Measurements from ENCODE around the gene PRDM7. TPM values are rescaled to one million over a fixed set of nuclear protein-coding genes. Genes with fewer than 3 reads are reported as not detected.

The PRDM7 gene
- total and polyA plus RNA-seq, 2 donors (not counting 1 experiment from before 2014, with no cell fraction given), result not detected

GRCh38 chr16:90031186-90031930 is 45.8 kb downstream of the PRDM7 start:
- CTCF ChIA-PET, result interaction anchor here (1.2 kb wide), 1 partner anchor 312 kb away, joined by 3 read pairs; no protein-coding TSS in a partner anchor
- intact Hi-C loops (cut with micrococcal nuclease), result no loop called here

More at GRCh38 chr16:90031186-90031930, 45.8 kb downstream of the PRDM7 start:
- no peak overlapping the region for H3K4me3 ChIP-seq (ENCODE audit: control extremely low read depth in 1 of 5, extremely low read depth in 1 of 5, insufficient read depth in 1 of 5, low read depth in 2 of 5, low read length in 4 of 5)
- H3K4me2 ChIP-seq (replicated peaks; ENCODE audit: low read depth, low read length, poor library complexity, severe bottlenecking), result no peak overlapping the region
- H4K20me1 ChIP-seq (ENCODE audit: control insufficient read depth, insufficient read depth, low read length, poor library complexity, severe bottlenecking), result no peaks in the 10 kb centered on the region
- H3K9ac ChIP-seq (ENCODE audit: low read length), result no peak overlapping the region
- no peaks in the 10 kb centered on the region for H3K27me3 ChIP-seq (replicated peaks in 1 of 4; ENCODE audit: control extremely low read depth in 1 of 4, control insufficient read depth in 3 of 4, insufficient read depth in 4 of 4, low read length in 3 of 4)
- ATAC-seq (ENCODE audit: low read depth) (no peak), DNase-seq (no peak)
- no peak overlapping the region for H3K27ac Mint-ChIP-seq
- H3K79me2 ChIP-seq (ENCODE audit: control insufficient read depth, insufficient read depth, low read length), result no peaks in the 10 kb centered on the region
- peaks cover under 1 to 1% of the 10 kb centered on the region in 2 donors for H3K4me1 ChIP-seq (ENCODE audit: control insufficient read depth in 2 of 2, insufficient read depth in 2 of 2, low read length in 2 of 2)
- H3K9me3 Mint-ChIP-seq (ENCODE audit: insufficient read depth), result no peaks in the 10 kb centered on the region
- no peaks in the 10 kb centered on the region for H3K9me3 ChIP-seq (ENCODE audit: control extremely low read depth in 1 of 3, control insufficient read depth in 2 of 3, insufficient read depth in 1 of 3, low read length in 2 of 3)
- TF ChIP-seq EZH2 (IDR thresholded peaks at IDR 0.05; ENCODE audit: borderline replicate concordance, insufficient read depth, low read depth, low read length, poor library complexity, severe bottlenecking) (no peak), CTCF (IDR thresholded peaks at IDR 0.05) (no peak)
- peaks cover 0 to 4% of the 10 kb centered on the region in 2 experiments for H3K36me3 ChIP-seq (replicated peaks in 1 of 2; ENCODE audit: control extremely low read depth in 1 of 2, control insufficient read depth in 1 of 2, extremely low read depth in 1 of 2, insufficient read depth in 2 of 2, low read length in 1 of 2)
- H3K27me3 Mint-ChIP-seq, result no peaks in the 10 kb centered on the region
- H3K27ac ChIP-seq (ENCODE audit: low read length in 2 of 2), result no peak overlapping the region
- no peak overlapping the region for H3K4me3 Mint-ChIP-seq
- no peak overlapping the region for H2AFZ ChIP-seq (ENCODE audit: insufficient read depth, low read depth, low read length, poor library complexity, severe bottlenecking)
- H3K4me1 Mint-ChIP-seq, result peaks cover 1% of the 10 kb centered on the region
- POLR2A ChIA-PET, result no interaction called here
- 96% methylated on average over 19 of the region's 19 CpGs for WGBS (ENCODE audit: insufficient coverage)

All from B cell (primary cell).